Panc1 (cell line): ENCODE data around the gene AHR.

ENCODE experiments used
- CTCF ChIP-seq: fragments of 450-650 bp; IDR thresholded peaks from 2 replicates; pipeline ENCODE4 v1.5.1; 2017; ENCODE audit warnings: mild to moderate bottlenecking
- SIN3A ChIP-seq: IDR thresholded peaks from 2 replicates; pipeline ENCODE4 v1.6.1; 2012; ENCODE audit warnings: low read depth, mild to moderate bottlenecking, low read length, moderate library complexity, borderline replicate concordance; ENCODE audit not compliant: insufficient read depth
- TF ChIP-seq, protein P1 (sequence below), 2 experiments: IDR thresholded peaks; 2 replicates each; pipeline ENCODE4 v1.6.1; 2011 to 2012; ENCODE audit warnings: low read depth in 2 of 2, control low read depth in 1 of 2, low read length in 1 of 2, mild to moderate bottlenecking in 1 of 2, moderate library complexity in 1 of 2; ENCODE audit not compliant: insufficient read depth in 1 of 2

DNA sequence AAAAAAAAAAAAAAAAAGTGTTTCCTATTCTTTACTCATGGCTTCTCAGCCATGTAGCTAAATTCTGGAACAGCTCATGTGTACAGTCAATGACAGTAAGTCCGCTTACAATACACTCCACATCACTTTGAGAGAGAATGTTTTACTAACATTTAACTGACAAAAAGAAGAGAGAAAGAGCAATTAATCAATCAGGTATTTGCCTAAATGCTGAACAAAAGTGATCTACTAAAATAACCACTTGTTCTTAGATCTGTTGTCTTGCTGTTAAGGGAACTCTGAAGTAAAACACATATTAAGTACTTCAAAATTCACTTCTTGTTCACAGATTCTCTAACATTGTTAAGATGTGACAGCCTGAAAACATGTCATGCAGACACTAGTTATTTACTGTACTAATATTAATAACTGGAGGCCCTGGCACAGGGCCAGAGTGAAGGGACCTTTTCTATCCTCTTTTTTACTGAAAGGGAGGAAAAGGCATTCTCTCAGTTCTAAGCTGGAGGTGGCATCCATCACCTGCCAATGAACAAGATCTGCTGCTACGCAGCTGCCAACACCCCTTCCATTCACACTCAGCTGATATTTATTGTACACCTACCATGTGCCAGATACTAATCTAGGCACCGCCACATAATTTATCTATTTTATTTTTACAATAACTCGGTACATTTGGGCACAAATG lies 72.6 kb downstream of the AHR start:
- TF ChIP-seq CTCF (no peak), SIN3A (no peak)
- TF ChIP-seq, protein P1, sequence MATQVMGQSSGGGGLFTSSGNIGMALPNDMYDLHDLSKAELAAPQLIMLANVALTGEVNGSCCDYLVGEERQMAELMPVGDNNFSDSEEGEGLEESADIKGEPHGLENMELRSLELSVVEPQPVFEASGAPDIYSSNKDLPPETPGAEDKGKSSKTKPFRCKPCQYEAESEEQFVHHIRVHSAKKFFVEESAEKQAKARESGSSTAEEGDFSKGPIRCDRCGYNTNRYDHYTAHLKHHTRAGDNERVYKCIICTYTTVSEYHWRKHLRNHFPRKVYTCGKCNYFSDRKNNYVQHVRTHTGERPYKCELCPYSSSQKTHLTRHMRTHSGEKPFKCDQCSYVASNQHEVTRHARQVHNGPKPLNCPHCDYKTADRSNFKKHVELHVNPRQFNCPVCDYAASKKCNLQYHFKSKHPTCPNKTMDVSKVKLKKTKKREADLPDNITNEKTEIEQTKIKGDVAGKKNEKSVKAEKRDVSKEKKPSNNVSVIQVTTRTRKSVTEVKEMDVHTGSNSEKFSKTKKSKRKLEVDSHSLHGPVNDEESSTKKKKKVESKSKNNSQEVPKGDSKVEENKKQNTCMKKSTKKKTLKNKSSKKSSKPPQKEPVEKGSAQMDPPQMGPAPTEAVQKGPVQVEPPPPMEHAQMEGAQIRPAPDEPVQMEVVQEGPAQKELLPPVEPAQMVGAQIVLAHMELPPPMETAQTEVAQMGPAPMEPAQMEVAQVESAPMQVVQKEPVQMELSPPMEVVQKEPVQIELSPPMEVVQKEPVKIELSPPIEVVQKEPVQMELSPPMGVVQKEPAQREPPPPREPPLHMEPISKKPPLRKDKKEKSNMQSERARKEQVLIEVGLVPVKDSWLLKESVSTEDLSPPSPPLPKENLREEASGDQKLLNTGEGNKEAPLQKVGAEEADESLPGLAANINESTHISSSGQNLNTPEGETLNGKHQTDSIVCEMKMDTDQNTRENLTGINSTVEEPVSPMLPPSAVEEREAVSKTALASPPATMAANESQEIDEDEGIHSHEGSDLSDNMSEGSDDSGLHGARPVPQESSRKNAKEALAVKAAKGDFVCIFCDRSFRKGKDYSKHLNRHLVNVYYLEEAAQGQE (IDR thresholded peaks at IDR 0.05; ENCODE audit: insufficient read depth in 1 of 2, low read depth in 2 of 2, low read length in 1 of 2): no peak
